ENCODE results near the gene FERMT2.

Gene FERMT2

GRCh38 chr14:52845081-52845480 is 105.8 kb downstream of the FERMT2 start:
- peaks cover 17% of the 10 kb centered on the region for H3K4me1 ChIP-seq (ENCODE audit: insufficient read depth, low read length)
- no peak overlapping the region for H3K4me3 ChIP-seq (ENCODE audit: low read length)
- 78% methylated on average over 5 of the region's 5 CpGs for WGBS
- H3K27ac ChIP-seq (ENCODE audit: low read depth, low read length) = peak overlapping the region; percentile 65
- H3K36me3 ChIP-seq (ENCODE audit: insufficient read depth, low read length) = no peaks in the 10 kb centered on the region
- no peaks in the 10 kb centered on the region for H3K9me3 ChIP-seq (ENCODE audit: insufficient read depth, low read depth, low read length)
- no peak overlapping the region for H3K9ac ChIP-seq (ENCODE audit: low read depth, low read length)
- no peaks in the 10 kb centered on the region for H3K27me3 ChIP-seq (ENCODE audit: insufficient read depth, low read length)

GRCh38 chr14:52844262-52845060 is 106.4 kb downstream of the FERMT2 start:
- Histone ChIP-seq H3K27ac (ENCODE audit: low read depth, low read length) (peak overlapping the region; percentile 65), H3K36me3 (ENCODE audit: insufficient read depth, low read length) (no peaks in the 10 kb centered on the region), H3K4me3 (ENCODE audit: low read length) (no peak overlapping the region), H3K9ac (ENCODE audit: low read depth, low read length) (no peak overlapping the region), H3K4me1 (ENCODE audit: insufficient read depth, low read length) (peaks cover 17% of the 10 kb centered on the region), H3K27me3 (ENCODE audit: insufficient read depth, low read length) (no peaks in the 10 kb centered on the region), H3K9me3 (ENCODE audit: insufficient read depth, low read depth, low read length) (no peaks in the 10 kb centered on the region)
- 45% methylated on average over 6 of the region's 6 CpGs for WGBS

GRCh38 chr14:52840877-52841276 is 110.0 kb downstream of the FERMT2 start:
- 87% methylated on average over 3 of the region's 3 CpGs for WGBS

GRCh38 chr14:52837451-52837850 is 113.4 kb downstream of the FERMT2 start:
- no peak overlapping the region for H3K4me3 ChIP-seq (ENCODE audit: low read length)
- H3K27ac ChIP-seq (ENCODE audit: low read depth, low read length) = no peak overlapping the region
- H3K36me3 ChIP-seq (ENCODE audit: insufficient read depth, low read length) = no peaks in the 10 kb centered on the region
- no peak overlapping the region for H3K9ac ChIP-seq (ENCODE audit: low read depth, low read length)
- H3K27me3 ChIP-seq (ENCODE audit: insufficient read depth, low read length) = no peaks in the 10 kb centered on the region
- no peaks in the 10 kb centered on the region for H3K9me3 ChIP-seq (ENCODE audit: insufficient read depth, low read depth, low read length)
- H3K4me1 ChIP-seq (ENCODE audit: insufficient read depth, low read length) = peaks cover 30% of the 10 kb centered on the region
- 95% methylated on average over 7 of the region's 7 CpGs for WGBS

More at GRCh38 chr14:52840877-52841276, 110.0 kb downstream of the FERMT2 start:
- no peak overlapping the region for H3K4me3 ChIP-seq (ENCODE audit: low read length)
- H3K27me3 ChIP-seq (ENCODE audit: insufficient read depth, low read length) = no peaks in the 10 kb centered on the region
- no peak overlapping the region for H3K27ac ChIP-seq (ENCODE audit: low read depth, low read length)
- H3K9me3 ChIP-seq (ENCODE audit: insufficient read depth, low read depth, low read length) = no peaks in the 10 kb centered on the region
- H3K4me1 ChIP-seq (ENCODE audit: insufficient read depth, low read length) = peaks cover 25% of the 10 kb centered on the region
- no peak overlapping the region for H3K9ac ChIP-seq (ENCODE audit: low read depth, low read length)
- H3K36me3 ChIP-seq (ENCODE audit: insufficient read depth, low read length) = no peaks in the 10 kb centered on the region

- Histone ChIP-seq H3K4me3 (ENCODE audit: low read length) (no peak overlapping the region), H3K27ac (ENCODE audit: low read depth, low read length) (no peak overlapping the region), H3K27me3 (ENCODE audit: insufficient read depth, low read length) (no peaks in the 10 kb centered on the region), H3K4me1 (ENCODE audit: insufficient read depth, low read length) (peaks cover 42% of the 10 kb centered on the region), H3K36me3 (ENCODE audit: insufficient read depth, low read length) (no peaks in the 10 kb centered on the region), H3K9ac (ENCODE audit: low read depth, low read length) (no peak overlapping the region), H3K9me3 (ENCODE audit: insufficient read depth, low read depth, low read length) (no peaks in the 10 kb centered on the region)
- 97% methylated on average over 9 of the region's 9 CpGs for WGBS
Measured at GRCh38 chr14:52836063-52836462, 114.8 kb downstream of the FERMT2 start.

GRCh38 chr14:52835122-52835903 is 115.5 kb downstream of the FERMT2 start:
- Histone ChIP-seq H3K4me3 (ENCODE audit: low read length) (no peak overlapping the region), H3K9ac (ENCODE audit: low read depth, low read length) (peak overlapping the region; percentile 48; the same call in 1 of the 2 replicates), H3K9me3 (ENCODE audit: insufficient read depth, low read depth, low read length) (no peaks in the 10 kb centered on the region), H3K27ac (ENCODE audit: low read depth, low read length) (peak overlapping the region; percentile 76), H3K4me1 (ENCODE audit: insufficient read depth, low read length) (peaks cover 47% of the 10 kb centered on the region), H3K36me3 (ENCODE audit: insufficient read depth, low read length) (no peaks in the 10 kb centered on the region), H3K27me3 (ENCODE audit: insufficient read depth, low read length) (no peaks in the 10 kb centered on the region)
- 64% methylated on average over 12 of the region's 12 CpGs for WGBS

GRCh38 chr14:52834440-52834842 is 116.4 kb downstream of the FERMT2 start:
- H3K4me1 ChIP-seq (ENCODE audit: insufficient read depth, low read length) = peaks cover 51% of the 10 kb centered on the region

GRCh38 chr14:52833891-52834290 is 117.0 kb downstream of the FERMT2 start:
- Histone ChIP-seq H3K36me3 (ENCODE audit: insufficient read depth, low read length) (no peaks in the 10 kb centered on the region), H3K27ac (ENCODE audit: low read depth, low read length) (no peak overlapping the region)
- WGBS = 83% methylated on average over 5 of the region's 5 CpGs

More at GRCh38 chr14:52834440-52834842, 116.4 kb downstream of the FERMT2 start:
- no peaks in the 10 kb centered on the region for H3K27me3 ChIP-seq (ENCODE audit: insufficient read depth, low read length)
- no peaks in the 10 kb centered on the region for H3K36me3 ChIP-seq (ENCODE audit: insufficient read depth, low read length)
- no peak overlapping the region for H3K9ac ChIP-seq (ENCODE audit: low read depth, low read length)
- no peak overlapping the region for H3K27ac ChIP-seq (ENCODE audit: low read depth, low read length)
- H3K4me3 ChIP-seq (ENCODE audit: low read length) = no peak overlapping the region
- H3K9me3 ChIP-seq (ENCODE audit: insufficient read depth, low read depth, low read length) = no peaks in the 10 kb centered on the region
- 86% methylated on average over 1 of the region's 1 CpG for WGBS

GRCh38 chr14:52829527-52830185 is 121.2 kb downstream of the FERMT2 start:
- H3K9me3 ChIP-seq (ENCODE audit: insufficient read depth, low read depth, low read length) = no peaks in the 10 kb centered on the region
- 81% methylated on average over 5 of the region's 7 CpGs for WGBS
- no peaks in the 10 kb centered on the region for H3K27me3 ChIP-seq (ENCODE audit: insufficient read depth, low read length)
- H3K4me1 ChIP-seq (ENCODE audit: insufficient read depth, low read length) = peaks cover 37% of the 10 kb centered on the region
- no peak overlapping the region; the same call in 1 of the 2 replicates for H3K9ac ChIP-seq (ENCODE audit: low read depth, low read length)
- no peak overlapping the region for H3K4me3 ChIP-seq (ENCODE audit: low read length)
- H3K27ac ChIP-seq (ENCODE audit: low read depth, low read length) = no peak overlapping the region
- no peaks in the 10 kb centered on the region for H3K36me3 ChIP-seq (ENCODE audit: insufficient read depth, low read length)

More at GRCh38 chr14:52833891-52834290, 117.0 kb downstream of the FERMT2 start:
- Histone ChIP-seq H3K27me3 (ENCODE audit: insufficient read depth, low read length) (no peaks in the 10 kb centered on the region), H3K4me3 (ENCODE audit: low read length) (no peak overlapping the region), H3K9ac (ENCODE audit: low read depth, low read length) (no peak overlapping the region), H3K4me1 (ENCODE audit: insufficient read depth, low read length) (peaks cover 54% of the 10 kb centered on the region), H3K9me3 (ENCODE audit: insufficient read depth, low read depth, low read length) (no peaks in the 10 kb centered on the region)

GRCh38 chr14:52827426-52827825 is 123.4 kb downstream of the FERMT2 start:
- H3K9ac ChIP-seq (ENCODE audit: low read depth, low read length) = no peak overlapping the region

GRCh38 chr14:52825085-52825484 is 125.8 kb downstream of the FERMT2 start:
- 89% methylated on average over 3 of the region's 4 CpGs for WGBS
- Histone ChIP-seq H3K4me1 (ENCODE audit: insufficient read depth, low read length) (peaks cover 11% of the 10 kb centered on the region; the same call in 1 of the 2 replicates), H3K9ac (ENCODE audit: low read depth, low read length) (no peak overlapping the region), H3K9me3 (ENCODE audit: insufficient read depth, low read depth, low read length) (no peaks in the 10 kb centered on the region), H3K27ac (ENCODE audit: low read depth, low read length) (no peak overlapping the region), H3K4me3 (ENCODE audit: low read length) (no peak overlapping the region), H3K27me3 (ENCODE audit: insufficient read depth, low read length) (no peaks in the 10 kb centered on the region), H3K36me3 (ENCODE audit: insufficient read depth, low read length) (no peaks in the 10 kb centered on the region)

More at GRCh38 chr14:52827426-52827825, 123.4 kb downstream of the FERMT2 start:
- Histone ChIP-seq H3K36me3 (ENCODE audit: insufficient read depth, low read length) (no peaks in the 10 kb centered on the region), H3K27ac (ENCODE audit: low read depth, low read length) (no peak overlapping the region), H3K9me3 (ENCODE audit: insufficient read depth, low read depth, low read length) (no peaks in the 10 kb centered on the region), H3K27me3 (ENCODE audit: insufficient read depth, low read length) (no peaks in the 10 kb centered on the region), H3K4me1 (ENCODE audit: insufficient read depth, low read length) (peaks cover 28% of the 10 kb centered on the region), H3K4me3 (ENCODE audit: low read length) (no peak overlapping the region)
